ENCODE data around the gene MAN1C1. TPM values are rescaled to one million over a fixed set of nuclear protein-coding genes. Genes with fewer than 3 reads are reported as not detected.

The MAN1C1 gene
- total and polyA plus RNA-seq, 10 of the 15 experiments (the other 5 are each of a cell fraction or from before 2014, with no cell fraction given), result 0.12 to 0.56 (median 0.22) TPM; not detected in 3

DNA sequence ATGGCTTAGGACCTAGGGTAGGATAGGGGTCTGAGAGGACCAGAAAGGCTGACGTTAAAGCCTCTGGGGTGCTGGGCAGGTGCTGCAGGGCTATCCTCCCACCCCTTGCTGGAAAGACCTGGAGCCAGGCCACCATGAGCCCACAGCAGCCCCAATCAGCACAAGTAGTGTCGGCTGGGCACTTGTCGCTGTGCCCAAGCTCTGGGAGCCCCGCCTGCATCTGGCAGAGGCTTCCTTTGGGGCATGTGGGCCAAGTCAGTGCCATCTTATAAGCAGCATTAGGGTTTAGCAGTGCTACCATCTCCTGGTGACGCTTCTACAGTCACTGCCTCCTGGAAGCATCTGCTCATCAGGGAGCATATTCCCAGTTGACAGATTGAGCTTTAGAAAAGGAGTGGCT is 31.3 kb downstream of the MAN1C1 start (continued):
- TF ChIP-seq, protein P1, sequence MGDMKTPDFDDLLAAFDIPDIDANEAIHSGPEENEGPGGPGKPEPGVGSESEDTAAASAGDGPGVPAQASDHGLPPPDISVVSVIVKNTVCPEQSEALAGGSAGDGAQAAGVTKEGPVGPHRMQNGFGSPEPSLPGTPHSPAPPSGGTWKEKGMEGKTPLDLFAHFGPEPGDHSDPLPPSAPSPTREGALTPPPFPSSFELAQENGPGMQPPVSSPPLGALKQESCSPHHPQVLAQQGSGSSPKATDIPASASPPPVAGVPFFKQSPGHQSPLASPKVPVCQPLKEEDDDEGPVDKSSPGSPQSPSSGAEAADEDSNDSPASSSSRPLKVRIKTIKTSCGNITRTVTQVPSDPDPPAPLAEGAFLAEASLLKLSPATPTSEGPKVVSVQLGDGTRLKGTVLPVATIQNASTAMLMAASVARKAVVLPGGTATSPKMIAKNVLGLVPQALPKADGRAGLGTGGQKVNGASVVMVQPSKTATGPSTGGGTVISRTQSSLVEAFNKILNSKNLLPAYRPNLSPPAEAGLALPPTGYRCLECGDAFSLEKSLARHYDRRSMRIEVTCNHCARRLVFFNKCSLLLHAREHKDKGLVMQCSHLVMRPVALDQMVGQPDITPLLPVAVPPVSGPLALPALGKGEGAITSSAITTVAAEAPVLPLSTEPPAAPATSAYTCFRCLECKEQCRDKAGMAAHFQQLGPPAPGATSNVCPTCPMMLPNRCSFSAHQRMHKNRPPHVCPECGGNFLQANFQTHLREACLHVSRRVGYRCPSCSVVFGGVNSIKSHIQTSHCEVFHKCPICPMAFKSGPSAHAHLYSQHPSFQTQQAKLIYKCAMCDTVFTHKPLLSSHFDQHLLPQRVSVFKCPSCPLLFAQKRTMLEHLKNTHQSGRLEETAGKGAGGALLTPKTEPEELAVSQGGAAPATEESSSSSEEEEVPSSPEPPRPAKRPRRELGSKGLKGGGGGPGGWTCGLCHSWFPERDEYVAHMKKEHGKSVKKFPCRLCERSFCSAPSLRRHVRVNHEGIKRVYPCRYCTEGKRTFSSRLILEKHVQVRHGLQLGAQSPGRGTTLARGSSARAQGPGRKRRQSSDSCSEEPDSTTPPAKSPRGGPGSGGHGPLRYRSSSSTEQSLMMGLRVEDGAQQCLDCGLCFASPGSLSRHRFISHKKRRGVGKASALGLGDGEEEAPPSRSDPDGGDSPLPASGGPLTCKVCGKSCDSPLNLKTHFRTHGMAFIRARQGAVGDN (IDR thresholded peaks at IDR 0.05), result no peak
- TF ChIP-seq ATF3 (IDR thresholded peaks at IDR 0.05; ENCODE audit: borderline replicate concordance, extremely low read depth, low read depth, low read length) (no peak), SMAD5 (IDR thresholded peaks at IDR 0.05; ENCODE audit: low read depth) (no peak), RELA (IDR thresholded peaks at IDR 0.05; ENCODE audit: borderline replicate concordance, partially characterized antibody) (no peak), TCF7 (IDR thresholded peaks at IDR 0.05; ENCODE audit: borderline replicate concordance) (no peak), BHLHE40 (IDR thresholded peaks at IDR 0.05; ENCODE audit: borderline replicate concordance in 1 of 2, low read depth in 2 of 2, low read length in 1 of 2) (no peak), POU2F2 (IDR thresholded peaks at IDR 0.05; ENCODE audit: borderline replicate concordance, low read depth, low read length) (no peak), ASH2L (IDR thresholded peaks at IDR 0.05; ENCODE audit: borderline replicate concordance, low read depth) (no peak), ZBED1 (IDR thresholded peaks at IDR 0.05; ENCODE audit: borderline replicate concordance) (no peak)

Measured in GM12878 (cell line).